ENCODE measurements around the gene MUC4.
"Not testable (repeated sequence)": the region's sequence is repeated elsewhere in the genome, so short reads cannot be mapped to it uniquely, and the experiment has no call there.

DNA sequence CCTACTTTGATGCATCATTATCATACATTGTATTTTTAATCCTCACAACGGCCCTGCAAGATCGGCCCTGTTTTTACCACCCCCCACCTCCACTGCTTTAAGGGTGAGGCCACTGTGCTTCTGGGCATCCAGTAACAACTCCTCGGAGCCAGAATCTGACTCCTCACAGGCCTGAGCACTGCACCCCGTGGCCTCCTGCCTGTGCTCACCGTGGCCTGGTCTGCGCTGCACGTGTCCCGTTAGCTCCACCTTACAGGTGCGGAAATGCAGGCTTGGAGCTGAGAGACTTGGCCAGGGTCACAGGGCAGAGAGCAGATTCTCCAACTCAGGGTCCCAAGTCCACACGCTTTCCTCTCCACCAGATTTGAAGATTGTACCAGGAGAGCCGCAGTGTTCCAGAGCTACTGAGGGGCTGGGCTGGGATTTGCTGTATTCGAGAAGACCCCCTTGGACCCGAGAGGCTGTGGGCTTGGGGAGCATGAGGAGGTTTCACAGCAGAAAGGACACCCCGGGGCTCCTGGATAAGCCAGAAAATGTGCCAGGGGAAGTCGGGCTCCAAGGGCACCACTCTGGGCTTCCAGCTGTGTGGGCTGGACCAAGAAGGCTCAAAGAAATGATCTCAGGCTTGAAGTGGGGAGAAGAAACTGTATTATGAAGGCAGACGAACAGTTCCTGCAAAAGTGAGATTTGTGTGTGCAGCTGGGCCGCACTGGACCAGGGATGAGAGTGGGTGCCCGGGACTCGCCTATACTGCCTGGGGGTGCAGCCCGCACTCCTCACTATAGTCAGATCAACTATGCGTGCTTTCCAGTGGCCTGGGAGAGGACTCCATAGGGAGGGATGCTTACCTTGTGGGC is 89.4 kb downstream of the MUC4 start:
- TF ChIP-seq CTCF (conservative IDR thresholded peaks at IDR 0.05; ENCODE audit: low read depth in 2 of 2); EZH2 (IDR thresholded peaks at IDR 0.05; ENCODE audit: low read depth, unreplicated experiment); EZH2phosphoT487 (IDR thresholded peaks at IDR 0.05; ENCODE audit: unreplicated experiment); CREB1 (CRISPR knock-in tag; IDR thresholded peaks at IDR 0.05; ENCODE audit: low read depth); REST (IDR thresholded peaks at IDR 0.05; ENCODE audit: unreplicated experiment); POLR2AphosphoS5 (IDR thresholded peaks at IDR 0.05; ENCODE audit: low read depth); ZNF331 (CRISPR knock-in tag; IDR thresholded peaks at IDR 0.05; ENCODE audit: low read depth): not testable (repeated sequence)
- TF ChIP-seq, protein P1, sequence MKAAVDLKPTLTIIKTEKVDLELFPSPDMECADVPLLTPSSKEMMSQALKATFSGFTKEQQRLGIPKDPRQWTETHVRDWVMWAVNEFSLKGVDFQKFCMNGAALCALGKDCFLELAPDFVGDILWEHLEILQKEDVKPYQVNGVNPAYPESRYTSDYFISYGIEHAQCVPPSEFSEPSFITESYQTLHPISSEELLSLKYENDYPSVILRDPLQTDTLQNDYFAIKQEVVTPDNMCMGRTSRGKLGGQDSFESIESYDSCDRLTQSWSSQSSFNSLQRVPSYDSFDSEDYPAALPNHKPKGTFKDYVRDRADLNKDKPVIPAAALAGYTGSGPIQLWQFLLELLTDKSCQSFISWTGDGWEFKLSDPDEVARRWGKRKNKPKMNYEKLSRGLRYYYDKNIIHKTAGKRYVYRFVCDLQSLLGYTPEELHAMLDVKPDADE (IDR thresholded peaks at IDR 0.05), result not testable (repeated sequence)
